WERI-Rb-1 (cell line): ENCODE measurements around the gene FAM184B.
"Not testable (repeated sequence)": the region's sequence is repeated elsewhere in the genome, so short reads cannot be mapped to it uniquely, and the experiment has no call there.

ENCODE experiments used
- DNase-seq: peaks from one replicate; pipeline ENCODE4 v3.0.0-alpha.2; 2020
- H3K27ac ChIP-seq: fragments of 250-450 bp; sonication (Bioruptor Pico); 2 replicates; pipeline ENCODE4 v1.5.1; 2020; ENCODE audit warnings: mild to moderate bottlenecking, moderate library complexity
- H3K27me3 ChIP-seq: fragments of 250-450 bp; sonication (Bioruptor Pico); 2 replicates; pipeline ENCODE4 v1.5.1; 2021; ENCODE audit warnings: mild to moderate bottlenecking, low read depth, moderate library complexity; ENCODE audit not compliant: insufficient read depth, severe bottlenecking
- H3K36me3 ChIP-seq: fragments of 250-450 bp; sonication (Bioruptor Pico); 2 replicates; pipeline ENCODE4 v1.5.1; 2020; ENCODE audit warnings: mild to moderate bottlenecking, moderate library complexity
- H3K4me3 ChIP-seq: 2 replicates; pipeline ENCODE4 v1.5.1; 2011; ENCODE audit warnings: low read depth, mild to moderate bottlenecking, control low read depth, low read length
- H3K9me3 ChIP-seq: fragments of 250-450 bp; sonication (Bioruptor Pico); 2 replicates; pipeline ENCODE4 v1.5.1; 2021; ENCODE audit warnings: mild to moderate bottlenecking, moderate library complexity; ENCODE audit not compliant: severe bottlenecking
- CTCF ChIP-seq: IDR thresholded peaks from 2 replicates; pipeline ENCODE4 v1.5.1; 2011; ENCODE audit warnings: low read depth, mild to moderate bottlenecking, control low read depth, inconsistent platforms, low read length

Gene FAM184B

GRCh38 chr4:17688011-17688441, 93.4 kb downstream of the FAM184B start:
- peak overlapping the region; percentile 44 for H3K27ac ChIP-seq
- no peak for DNase-seq
- peaks cover 6% of the 10 kb centered on the region; the same call in 1 of the 2 replicates for H3K36me3 ChIP-seq
- H3K9me3 ChIP-seq: no peaks in the 10 kb centered on the region
- TF ChIP-seq CTCF: no peak
- H3K4me3 ChIP-seq: no peak overlapping the region
- no peaks in the 10 kb centered on the region for H3K27me3 ChIP-seq

GRCh38 chr4:17687237-17687857, 94.1 kb downstream of the FAM184B start:
- H3K9me3 ChIP-seq: no peaks in the 10 kb centered on the region
- H3K27me3 ChIP-seq: no peaks in the 10 kb centered on the region
- no peak overlapping the region for H3K4me3 ChIP-seq
- H3K27ac ChIP-seq: peak overlapping the region; percentile 44
- no peak for TF ChIP-seq CTCF
- DNase-seq: no peak
- H3K36me3 ChIP-seq: peaks cover 6% of the 10 kb centered on the region; the same call in 1 of the 2 replicates

GRCh38 chr4:17684648-17685047, 96.8 kb downstream of the FAM184B start:
- DNase-seq, H3K4me3 ChIP-seq, H3K27me3 ChIP-seq, H3K27ac ChIP-seq, H3K9me3 ChIP-seq, H3K36me3 ChIP-seq: not testable (repeated sequence)

GRCh38 chr4:17682222-17682566, 99.2 kb downstream of the FAM184B start:
- no peak for TF ChIP-seq CTCF
- H3K9me3 ChIP-seq: peaks cover 4% of the 10 kb centered on the region
- no peak overlapping the region for H3K27ac ChIP-seq
- H3K36me3 ChIP-seq: no peaks in the 10 kb centered on the region
- no peaks in the 10 kb centered on the region for H3K27me3 ChIP-seq
- DNase-seq: no peak
- no peak overlapping the region for H3K4me3 ChIP-seq

GRCh38 chr4:17681281-17682221, 99.9 kb downstream of the FAM184B start:
- no peak for TF ChIP-seq CTCF
- Histone ChIP-seq H3K4me3 (no peak overlapping the region), H3K36me3 (no peaks in the 10 kb centered on the region), H3K27ac (no peak overlapping the region), H3K9me3 (peaks cover 4% of the 10 kb centered on the region), H3K27me3 (no peaks in the 10 kb centered on the region)
- no peak for DNase-seq

GRCh38 chr4:17680559-17681280, 100.7 kb downstream of the FAM184B start:
- no peaks in the 10 kb centered on the region for H3K36me3 ChIP-seq
- no peak for TF ChIP-seq CTCF
- no peak overlapping the region for H3K4me3 ChIP-seq
- H3K9me3 ChIP-seq: peaks cover 4% of the 10 kb centered on the region
- no peaks in the 10 kb centered on the region for H3K27me3 ChIP-seq
- no peak for DNase-seq
- no peak overlapping the region for H3K27ac ChIP-seq
